Activated CD4-positive, alpha-beta T cell treated with anti-CD3 and anti-CD28 coated beads for 48 hours (primary cell): Measurements from ENCODE around the gene LEF1.

Experiments used
- DNase-seq: peaks from one replicate; pipeline ENCODE4 v3.0.0-alpha.2; 2020

The LEF1 gene

DNA sequence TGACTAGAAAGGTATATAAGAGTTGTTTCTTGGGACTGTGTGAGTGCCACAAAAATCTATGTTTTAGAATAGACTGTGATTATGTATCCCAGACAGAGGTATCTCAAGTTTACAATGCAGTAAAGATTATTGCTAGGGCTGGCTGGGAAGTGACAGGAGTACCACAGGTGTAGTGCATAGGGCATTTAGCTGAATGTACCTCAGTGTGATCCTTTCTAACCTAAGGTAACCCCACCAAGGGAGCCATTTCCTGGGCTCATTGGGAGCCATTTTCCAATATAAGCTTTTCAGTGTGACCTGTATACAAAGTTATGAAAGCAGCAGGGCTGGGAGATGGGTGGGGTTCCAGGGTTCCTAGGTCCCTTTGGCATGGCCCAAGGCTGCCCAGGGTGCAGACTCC lies 6.1 kb upstream of the LEF1 start:
- no peak for DNase-seq

DNA sequence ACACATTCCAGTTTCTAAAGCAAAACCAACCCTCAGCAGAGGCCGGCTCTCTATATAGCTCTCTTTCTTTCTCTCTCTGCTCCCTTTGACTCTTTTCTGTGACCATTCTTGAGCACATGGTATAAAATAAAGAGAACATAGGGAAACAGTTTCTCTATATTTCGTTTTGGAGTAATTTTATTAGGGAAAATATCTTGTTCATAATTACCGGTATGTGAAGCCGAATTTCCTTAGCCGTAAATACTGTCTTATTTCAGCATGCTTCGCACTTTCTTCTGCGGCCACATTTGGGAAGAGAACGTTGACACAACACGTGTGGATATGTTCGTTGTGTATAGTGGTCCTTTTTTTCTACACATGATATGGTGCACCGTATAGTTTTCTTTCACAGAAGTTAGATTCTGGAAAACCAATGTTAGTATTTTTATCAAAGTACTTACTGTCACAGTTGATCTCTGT lies 4.9 kb upstream of the LEF1 start:
- DNase-seq: no peak

DNA sequence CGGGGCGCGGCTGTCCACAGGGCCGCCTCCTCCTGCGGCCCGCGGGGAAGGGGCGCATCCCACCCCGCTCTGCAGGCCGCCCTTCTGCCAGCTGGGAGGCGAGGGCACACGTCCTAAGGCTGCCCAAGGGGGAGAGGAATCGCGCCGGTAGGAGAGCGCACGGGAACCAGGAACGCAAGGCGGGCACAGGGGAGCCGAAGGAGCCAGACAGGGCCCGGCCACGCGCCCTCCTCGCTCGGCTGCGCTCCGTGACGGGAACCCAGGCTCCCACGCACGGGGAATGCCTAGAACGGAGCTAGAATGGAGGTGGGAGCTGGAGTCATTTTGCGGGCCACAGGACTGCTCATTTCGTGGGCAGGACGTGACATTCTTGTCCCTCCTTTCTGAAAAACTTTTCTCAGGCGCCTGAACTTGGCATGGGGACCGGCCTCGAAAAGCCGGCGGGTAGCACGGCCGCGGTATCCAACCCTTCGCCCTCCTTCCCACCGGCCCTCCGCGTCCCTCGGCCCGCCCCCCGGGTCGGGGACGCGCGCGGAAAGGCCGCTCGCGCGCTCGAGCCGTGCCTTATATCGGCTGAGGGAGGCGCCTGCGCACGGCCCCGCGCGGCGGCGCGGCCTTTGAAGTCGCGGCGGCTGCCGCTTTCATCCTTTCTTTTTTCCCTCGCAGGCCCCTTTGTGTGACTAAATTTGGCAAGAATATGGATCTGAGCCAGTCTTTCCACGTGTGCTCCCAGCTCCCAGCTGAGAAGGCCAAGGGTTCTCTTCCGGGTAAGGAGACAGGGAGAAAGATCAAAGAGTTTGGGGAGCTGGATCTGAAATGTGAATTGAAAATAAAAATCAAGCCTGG lies 4.2 kb upstream of the LEF1 start:
- peak; percentile 80 for DNase-seq

DNA sequence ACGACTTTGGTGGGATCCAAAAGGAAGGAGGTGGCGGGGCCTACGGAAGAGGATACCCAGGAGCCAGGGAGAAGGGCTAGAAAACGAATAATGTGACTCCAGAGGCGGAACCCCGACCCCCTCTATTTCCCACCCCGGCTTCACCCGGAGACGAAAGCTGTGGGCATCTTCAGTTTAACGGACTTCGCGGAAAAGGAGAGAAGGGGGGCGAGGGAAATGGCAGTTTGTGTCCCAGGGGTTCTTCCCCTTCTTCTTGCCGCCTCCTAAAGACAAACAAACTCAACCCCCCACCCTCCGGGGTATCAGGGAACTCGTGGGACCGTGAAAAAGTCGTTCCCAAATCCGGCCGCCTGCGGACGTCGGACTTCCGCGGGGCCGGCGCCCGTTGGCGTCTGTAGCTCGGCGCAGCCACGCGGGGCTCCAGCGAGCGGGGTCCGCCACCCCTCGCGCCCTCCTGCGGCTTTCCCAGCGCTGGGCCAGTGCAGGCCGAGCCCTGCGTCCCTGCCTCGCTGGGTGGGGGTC lies 3.6 kb upstream of the LEF1 start:
- DNase-seq: peak; percentile 54

DNA sequence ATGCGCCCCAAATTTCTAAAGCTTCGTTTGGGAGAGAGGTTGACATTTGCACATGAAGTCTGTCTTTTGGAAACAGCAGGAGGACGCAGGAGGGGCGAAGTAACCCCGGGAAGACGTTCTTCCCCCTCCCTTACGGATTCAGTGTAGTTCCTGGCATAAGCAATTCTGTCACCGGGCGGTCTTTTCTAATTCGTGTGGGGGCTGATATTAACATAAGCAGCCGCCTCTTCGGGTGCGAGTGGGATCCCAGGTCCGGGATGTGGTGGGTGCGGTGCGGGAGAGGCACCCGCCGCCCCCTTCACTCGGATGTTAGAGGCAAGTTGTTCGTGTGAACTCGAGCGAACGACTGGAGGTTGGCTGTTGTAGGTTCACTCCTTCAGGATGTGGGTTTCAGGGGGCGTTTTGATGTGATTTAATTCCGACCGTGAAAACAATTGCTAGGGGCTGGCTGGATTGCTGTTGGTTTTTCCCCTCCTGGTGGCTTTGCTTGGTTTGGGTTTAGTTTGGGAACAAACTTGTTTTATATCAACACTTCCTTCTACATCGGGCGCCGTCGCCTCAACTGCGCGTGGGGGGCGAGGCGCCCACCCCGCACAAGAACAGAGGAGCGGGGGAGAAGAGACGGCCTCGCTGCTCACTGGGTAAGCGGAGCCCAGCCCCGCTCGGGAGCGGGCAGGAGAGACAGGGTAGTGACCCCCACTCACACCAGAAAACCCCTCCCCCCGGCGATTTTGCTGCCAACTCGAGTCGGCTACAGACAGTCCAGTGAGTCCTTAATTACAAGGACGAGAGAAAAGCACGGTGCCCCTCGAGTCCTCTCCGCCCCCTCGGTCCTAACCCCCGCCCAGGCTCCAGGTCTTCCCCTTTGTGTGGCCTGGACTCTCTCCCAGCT lies 2.9 kb upstream of the LEF1 start:
- peak; percentile 69 for DNase-seq

- DNase-seq: no peak
These were observed 2.1 kb upstream of the LEF1 start for GRCh38 chr4:108170631-108171338.

GRCh38 chr4:108169664-108170063 lies 932 bp upstream of the LEF1 start:
- DNase-seq: no peak

DNA sequence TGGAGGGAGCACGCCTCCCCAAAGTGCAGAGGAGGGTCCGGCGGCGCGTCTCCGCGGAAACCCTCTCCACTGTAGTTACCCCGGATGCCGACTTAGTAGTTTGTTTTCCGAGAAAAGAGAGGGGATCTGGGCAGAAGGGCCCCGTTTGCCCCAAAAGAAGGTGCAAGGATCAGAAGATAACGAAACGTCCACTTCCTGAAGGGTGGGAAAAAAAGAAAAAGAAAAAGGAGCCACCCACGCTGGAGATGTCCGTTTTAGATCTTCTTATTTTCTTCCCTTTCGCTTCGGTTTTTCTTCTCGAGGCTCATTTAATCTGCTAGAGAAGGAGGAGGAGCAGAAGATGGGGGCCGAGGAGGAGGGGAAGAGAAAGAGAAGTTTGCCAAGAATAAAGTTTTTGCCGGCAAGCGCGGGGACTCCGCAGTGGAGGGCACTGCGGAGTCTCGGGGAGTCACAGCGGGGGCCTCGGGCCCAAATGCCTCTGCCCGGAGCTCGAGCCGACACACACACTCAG lies 517 bp downstream of the LEF1 start:
- peak; percentile 49 for DNase-seq

DNA sequence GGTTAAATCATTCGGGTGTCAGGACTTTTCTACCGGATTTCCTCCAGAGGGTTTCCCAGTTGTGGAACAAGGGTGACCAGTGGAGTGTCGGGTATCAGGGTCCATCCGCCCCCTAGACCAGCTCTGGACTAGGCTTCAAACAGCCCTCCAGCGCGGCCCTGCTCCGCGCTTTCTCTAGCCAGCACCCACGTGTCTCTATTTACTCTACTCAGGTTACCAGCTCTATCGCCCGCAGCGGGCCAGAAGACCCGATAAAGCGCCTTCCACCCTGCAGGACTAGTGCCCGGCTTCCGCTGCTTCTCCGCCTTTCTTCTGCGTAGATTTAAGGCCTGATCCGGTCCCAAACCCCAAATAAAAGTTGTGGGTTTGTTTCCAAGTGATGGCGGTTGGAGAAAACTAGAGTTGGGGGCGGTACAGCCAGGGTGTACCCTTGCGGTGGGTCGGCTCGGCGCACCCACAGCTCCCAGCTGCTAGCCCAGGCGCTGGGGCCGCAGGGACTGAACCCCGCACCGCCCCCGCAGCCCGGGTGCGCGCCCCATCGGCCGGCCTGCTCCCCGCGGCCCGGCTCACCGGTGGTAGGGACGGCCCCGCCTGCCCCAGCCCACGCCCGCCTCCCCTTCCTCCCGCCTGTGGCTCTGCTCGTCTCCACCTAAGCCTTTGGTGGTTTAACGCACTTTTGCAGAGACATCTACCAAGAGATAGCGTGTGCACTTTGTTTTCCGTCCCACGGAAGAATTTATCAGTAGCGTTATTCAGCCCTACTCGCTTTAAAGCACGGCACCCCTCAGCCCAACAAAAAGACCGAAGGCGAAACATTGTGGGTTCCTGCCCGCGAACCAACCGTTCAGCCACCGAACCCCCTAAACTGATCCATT lies 2.1 kb downstream of the LEF1 start:
- DNase-seq: peak; percentile 79

DNA sequence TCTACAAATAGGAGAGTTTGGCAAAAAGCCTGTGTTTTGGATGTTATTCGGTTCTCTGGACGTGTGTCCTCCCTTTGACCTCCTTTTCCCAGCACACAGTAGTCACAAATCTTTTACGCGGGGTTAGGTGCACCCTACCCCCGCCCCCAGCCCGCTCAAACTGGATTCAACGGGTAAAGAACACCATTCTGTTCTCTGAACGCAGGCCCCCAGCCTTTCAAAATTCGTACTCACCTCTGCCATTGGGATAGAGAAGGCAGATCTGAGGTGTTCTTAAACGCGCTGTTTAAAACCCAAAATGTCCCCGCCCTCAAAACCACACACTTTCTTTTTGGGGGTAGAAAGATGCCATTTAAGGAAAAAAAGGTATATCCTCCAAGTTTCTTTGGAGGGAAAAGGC lies 2.7 kb downstream of the LEF1 start:
- peak; percentile 68 for DNase-seq

GRCh38 chr4:108165586-108165985 lies 3.1 kb downstream of the LEF1 start:
- peak; percentile 29 for DNase-seq

DNA sequence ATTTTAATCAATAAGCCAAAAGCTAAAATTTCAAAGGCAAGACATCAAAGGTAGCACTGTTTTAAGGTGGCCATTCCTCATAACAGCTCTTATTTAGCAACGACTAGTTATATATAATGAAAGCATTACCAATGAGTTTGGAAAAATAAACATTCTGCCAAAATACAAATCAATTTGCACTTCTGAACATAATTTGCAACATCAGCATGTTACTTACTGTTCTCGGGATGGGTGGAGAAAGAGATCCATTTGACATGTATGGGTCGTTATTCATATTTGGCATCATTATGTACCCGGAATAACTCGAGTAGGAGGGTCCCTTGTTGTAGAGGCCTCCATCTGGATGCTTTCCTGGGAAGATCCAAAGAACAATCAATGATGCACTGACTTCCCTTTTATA lies 5.4 kb downstream of the LEF1 start:
- no peak for DNase-seq

DNA sequence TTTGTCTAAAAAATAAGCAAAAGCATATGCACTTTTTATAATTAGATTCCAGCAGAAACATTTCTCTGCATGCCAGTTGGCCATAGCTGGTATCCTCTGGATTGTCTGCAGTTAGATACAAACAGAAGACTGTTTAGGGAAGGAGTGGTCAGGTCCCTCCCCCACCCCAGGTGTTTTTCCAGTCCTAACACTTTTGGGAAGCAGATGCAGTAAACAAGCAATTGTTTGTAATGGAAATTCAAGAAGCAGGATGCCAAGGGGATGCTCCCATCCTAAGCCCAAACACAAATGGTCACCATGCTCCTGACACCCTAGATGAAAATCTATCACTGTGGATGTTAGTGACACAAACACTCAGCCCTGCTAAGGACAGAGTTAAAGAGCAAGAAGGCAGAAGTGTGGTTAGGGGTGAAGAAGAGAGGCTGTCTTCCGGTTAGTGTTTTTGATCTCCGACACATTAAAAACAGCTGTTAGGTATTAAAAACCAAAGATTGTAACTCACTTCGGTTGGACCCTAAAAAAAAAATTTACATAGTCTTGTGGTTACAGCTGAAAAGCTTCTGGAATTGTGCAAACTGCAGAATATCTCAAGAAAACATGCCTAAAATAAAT lies 7.9 kb downstream of the LEF1 start:
- DNase-seq: no peak

GRCh38 chr4:108159845-108160244 lies 8.9 kb downstream of the LEF1 start:
- no peak for DNase-seq

DNA sequence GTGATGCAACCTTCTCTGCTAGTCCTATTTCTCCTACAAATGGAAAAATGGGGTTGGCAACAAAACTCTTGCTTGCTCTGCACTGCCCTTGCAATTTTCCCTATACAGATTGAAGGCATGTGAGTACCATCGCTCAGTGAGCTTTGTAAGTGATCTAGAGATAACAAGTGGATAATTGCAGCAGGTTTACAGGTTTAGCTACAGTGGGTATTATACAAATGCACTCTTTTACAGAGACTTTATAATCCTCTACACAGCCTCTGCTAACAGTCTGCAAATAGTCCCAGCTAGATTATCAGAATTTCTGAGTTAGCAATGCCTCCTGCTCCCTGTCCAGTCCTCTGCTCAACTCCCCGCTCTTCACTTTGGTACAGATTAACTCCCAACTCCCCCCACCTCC lies 11.1 kb downstream of the LEF1 start:
- no peak for DNase-seq

- no peak for DNase-seq
These were observed 12.3 kb downstream of the LEF1 start for GRCh38 chr4:108156391-108156790.

GRCh38 chr4:108155373-108155772 lies 13.4 kb downstream of the LEF1 start:
- peak; percentile 58 for DNase-seq

GRCh38 chr4:108152980-108153379 lies 15.8 kb downstream of the LEF1 start:
- no peak for DNase-seq

DNA sequence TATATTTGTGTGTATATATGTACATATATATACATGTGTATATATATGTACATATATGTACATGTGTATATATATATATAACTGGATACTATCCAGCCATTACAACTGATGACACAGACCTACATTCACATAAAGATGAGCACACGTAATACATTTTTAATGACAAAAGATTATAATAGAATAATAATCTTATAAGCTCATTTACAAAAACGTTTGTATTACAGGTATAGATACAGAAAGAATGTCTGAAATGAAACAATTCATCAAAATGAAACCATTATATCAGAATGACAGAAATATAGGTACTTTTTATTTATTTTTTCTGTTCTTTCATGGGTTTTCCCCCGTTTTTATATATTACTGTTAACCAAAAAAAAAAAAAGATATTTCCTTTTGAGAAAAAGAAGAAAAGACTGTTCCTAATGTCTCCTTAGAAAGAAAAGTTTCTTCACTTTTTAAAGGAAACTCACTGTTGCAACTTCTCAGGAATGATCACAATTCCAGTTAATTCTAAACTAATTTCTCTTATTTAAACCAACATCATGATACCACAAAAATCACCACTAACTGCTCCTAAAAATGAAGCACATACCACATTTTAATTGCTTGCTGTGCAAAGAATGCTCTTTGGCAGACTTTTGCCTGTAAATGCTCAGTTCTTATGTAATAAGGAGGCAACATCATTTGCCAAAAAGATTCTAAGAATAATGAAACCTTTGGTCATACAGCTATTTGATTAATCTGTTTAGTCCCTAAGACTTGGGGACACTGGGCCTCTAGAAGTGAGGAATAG lies 18.9 kb downstream of the LEF1 start:
- DNase-seq: no peak

DNA sequence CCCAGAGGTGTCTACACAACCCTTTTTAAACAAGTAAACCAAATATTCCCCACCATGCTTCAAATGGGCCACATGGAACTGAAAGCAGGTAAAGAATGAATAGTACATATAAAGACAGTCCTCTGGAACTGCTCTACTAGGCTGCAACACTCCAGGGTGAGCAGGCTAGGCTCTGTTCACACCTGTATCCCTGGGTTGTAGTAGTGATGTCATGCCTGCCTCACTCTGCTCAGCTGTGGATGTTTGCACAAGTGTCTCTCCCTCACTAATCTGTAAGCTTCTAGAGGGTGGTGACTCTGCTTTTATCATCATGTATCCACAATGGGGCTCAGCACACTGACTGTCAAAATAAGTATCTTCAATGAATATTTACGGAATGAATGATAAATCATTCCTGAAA lies 20.4 kb downstream of the LEF1 start:
- DNase-seq: peak; percentile 54
